B cell (primary cell): ENCODE data around the gene COL9A3.

Experiments
- CTCF ChIP-seq: fragments of 200-600 bp; IDR thresholded peaks from one replicate; pipeline ENCODE4 v1.8.0; 2022; ENCODE audit warnings: antibody characterized with exemption, mild to moderate bottlenecking
- EZH2 ChIP-seq: IDR thresholded peaks from 2 replicates; pipeline ENCODE4 v1.6.1; 2012; ENCODE audit warnings: borderline replicate concordance, low read depth, mild to moderate bottlenecking, moderate library complexity, low read length; ENCODE audit not compliant: insufficient read depth, poor library complexity, severe bottlenecking

GRCh38 chr20:62832951-62833391 lies 16.1 kb downstream of the COL9A3 start:
- no peak for TF ChIP-seq EZH2
- no peak for TF ChIP-seq CTCF
